Trophoblast cell (in vitro differentiated cells and primary cell): Measurements from ENCODE around the gene DNAJC12.

Experiments
- DNase-seq, 2 donors: peaks; one replicate each; pipeline ENCODE4 v3.0.0-alpha.2; 2016
- H2AFZ ChIP-seq: 2 replicates; pipeline ENCODE4 v1.6.1; 2013; ENCODE audit warnings: low read length, moderate library complexity, mild to moderate bottlenecking; ENCODE audit not compliant: insufficient read depth, poor library complexity
- H2AK5ac ChIP-seq: 2 replicates; pipeline ENCODE4 v1.6.1; 2013; ENCODE audit warnings: mild to moderate bottlenecking, low read length
- H2BK120ac ChIP-seq: 2 replicates; pipeline ENCODE4 v1.6.1; 2013; ENCODE audit warnings: low read length, mild to moderate bottlenecking, moderate library complexity; ENCODE audit not compliant: insufficient read depth, poor library complexity
- H2BK12ac ChIP-seq: 2 replicates; pipeline ENCODE4 v1.6.1; 2013; ENCODE audit warnings: mild to moderate bottlenecking, low read length, moderate library complexity
- H2BK5ac ChIP-seq: 2 replicates; pipeline ENCODE4 v1.6.1; 2013; ENCODE audit warnings: low read length, low read depth, moderate library complexity, mild to moderate bottlenecking; ENCODE audit not compliant: poor library complexity
- H3K14ac ChIP-seq: 2 replicates; pipeline ENCODE4 v1.6.1; 2013; ENCODE audit warnings: mild to moderate bottlenecking, low read length
- H3K18ac ChIP-seq: 2 replicates; pipeline ENCODE4 v1.6.1; 2013; ENCODE audit warnings: mild to moderate bottlenecking, low read length
- H3K23ac ChIP-seq: 2 replicates; pipeline ENCODE4 v1.6.1; 2013; ENCODE audit warnings: low read length
- H3K27ac ChIP-seq: 2 replicates; pipeline ENCODE4 v1.5.1; 2013; ENCODE audit warnings: low read depth, mild to moderate bottlenecking, inconsistent platforms, low read length, moderate library complexity
- H3K27me3 ChIP-seq: 2 replicates; pipeline ENCODE4 v1.6.1; 2013; ENCODE audit warnings: inconsistent platforms, mild to moderate bottlenecking, low read length, moderate library complexity; ENCODE audit not compliant: insufficient read depth
- H3K36me3 ChIP-seq, 2 experiments: 1 replicate in 1 of 2; 2 replicates in 1 of 2; pipeline ENCODE4 v1.6.1; 2013; ENCODE audit warnings: low read length in 2 of 2, mild to moderate bottlenecking in 2 of 2, moderate library complexity in 1 of 2; ENCODE audit not compliant: insufficient read depth in 2 of 2, control insufficient read depth in 1 of 2
- H3K4ac ChIP-seq: 2 replicates; pipeline ENCODE4 v1.6.1; 2013; ENCODE audit warnings: low read depth, mild to moderate bottlenecking, low read length, moderate library complexity
- H3K4me1 ChIP-seq, 2 experiments: 1 replicate in 1 of 2; 2 replicates in 1 of 2; pipeline ENCODE4 v1.6.1; 2013; ENCODE audit warnings: low read length in 2 of 2, mild to moderate bottlenecking in 2 of 2, moderate library complexity in 1 of 2; ENCODE audit not compliant: insufficient read depth in 2 of 2, control insufficient read depth in 1 of 2
- H3K4me2 ChIP-seq: 2 replicates; pipeline ENCODE4 v1.6.1; 2013; ENCODE audit warnings: inconsistent platforms, mild to moderate bottlenecking, low read length, moderate library complexity
- H3K4me3 ChIP-seq: 2 replicates; pipeline ENCODE4 v1.5.1; 2013; ENCODE audit warnings: mild to moderate bottlenecking, low read depth, low read length, inconsistent platforms
- H3K79me1 ChIP-seq: one replicate; pipeline ENCODE4 v1.6.1; 2013; ENCODE audit warnings: low read length
- H3K79me2 ChIP-seq: 2 replicates; pipeline ENCODE4 v1.6.1; 2013; ENCODE audit warnings: low read length, mild to moderate bottlenecking; ENCODE audit not compliant: control insufficient read depth, insufficient read depth, poor library complexity
- H3K9ac ChIP-seq: 2 replicates; pipeline ENCODE4 v1.6.1; 2013; ENCODE audit warnings: mild to moderate bottlenecking, low read length
- H3K9me3 ChIP-seq: 2 replicates; pipeline ENCODE4 v1.6.1; 2013; ENCODE audit warnings: low read depth, mild to moderate bottlenecking, control low read depth, inconsistent platforms, low read length; ENCODE audit not compliant: insufficient read depth
- H4K12ac ChIP-seq: 2 replicates; pipeline ENCODE4 v1.6.1; 2013; ENCODE audit warnings: low read depth, mild to moderate bottlenecking, low read length, moderate library complexity
- H4K8ac ChIP-seq: 2 replicates; pipeline ENCODE4 v1.6.1; 2013; ENCODE audit warnings: low read depth, mild to moderate bottlenecking, low read length, moderate library complexity
- H4K91ac ChIP-seq: one replicate; pipeline ENCODE4 v1.6.1; 2013; ENCODE audit warnings: low read depth, mild to moderate bottlenecking, low read length, moderate library complexity
- WGBS: extraction: QIAGEN DNeasy Blood & Tissue Kit; methylation state at CpG from one replicate; pipeline ENCODE4 v1.1.7; 2013; ENCODE audit warnings: missing lambda C conversion rate; ENCODE audit not compliant: insufficient read length, insufficient coverage; ENCODE audit errors: extremely low coverage; 5-methylcytosine and 5-hydroxymethylcytosine counted together

The DNAJC12 gene

GRCh38 chr10:67788028-67788886, 49.7 kb downstream of the DNAJC12 start:
- H3K4ac ChIP-seq = no peak overlapping the region
- H3K27ac ChIP-seq = no peak overlapping the region
- H3K79me1 ChIP-seq = no peaks in the 10 kb centered on the region
- no peaks in the 10 kb centered on the region for H3K27me3 ChIP-seq
- peak overlapping the region; percentile 15 for H3K4me2 ChIP-seq
- WGBS = no CpG with 5 or more reads among the region's 15 CpGs
- H3K9ac ChIP-seq = no peak overlapping the region
- H3K9me3 ChIP-seq = no peaks in the 10 kb centered on the region
- H3K79me2 ChIP-seq = no peaks in the 10 kb centered on the region
- H2BK12ac ChIP-seq = no peak overlapping the region
- H3K4me3 ChIP-seq = no peak overlapping the region
- peaks cover 0 to 2% of the 10 kb centered on the region in 2 experiments for H3K4me1 ChIP-seq
- H4K91ac ChIP-seq = no peak overlapping the region
- no peak overlapping the region for H3K14ac ChIP-seq
- H3K18ac ChIP-seq = no peak overlapping the region
- no peak overlapping the region for H4K8ac ChIP-seq
- DNase-seq = peak; percentile 47 to 60
- no peak overlapping the region for H2AK5ac ChIP-seq
- H2BK120ac ChIP-seq = no peak overlapping the region
- H2BK5ac ChIP-seq = no peak overlapping the region
- no peak overlapping the region for H2AFZ ChIP-seq
- H4K12ac ChIP-seq = no peak overlapping the region
- no peaks in the 10 kb centered on the region for H3K36me3 ChIP-seq
- no peak overlapping the region for H3K23ac ChIP-seq

DNA sequence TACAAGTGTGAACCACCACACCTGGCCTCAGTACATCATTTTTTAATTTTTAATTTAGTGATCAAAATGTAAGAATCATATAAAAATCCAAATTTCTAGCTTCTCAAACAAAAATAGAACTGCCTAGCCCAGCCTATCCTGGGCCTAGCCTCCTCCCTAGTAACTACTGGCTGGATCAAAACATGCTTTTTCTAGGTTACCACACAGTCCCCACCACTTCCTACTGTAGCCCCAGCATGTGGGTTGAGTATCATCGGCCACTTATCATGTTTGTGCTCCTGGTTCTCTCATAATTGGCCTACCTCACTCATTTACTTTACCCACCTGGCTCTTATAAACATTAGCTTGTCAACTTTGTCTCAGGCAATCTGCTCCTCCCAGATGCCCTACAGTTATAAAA, 52.9 kb downstream of the DNAJC12 start:
- no peak overlapping the region for H2BK120ac ChIP-seq
- no peak overlapping the region for H3K9ac ChIP-seq
- no peaks in the 10 kb centered on the region for H3K27me3 ChIP-seq
- WGBS = no CpG with 5 or more reads among the region's 1 CpG
- H2AK5ac ChIP-seq = no peak overlapping the region
- H3K4ac ChIP-seq = no peak overlapping the region
- H3K79me1 ChIP-seq = no peaks in the 10 kb centered on the region
- no peak overlapping the region for H3K14ac ChIP-seq
- H3K4me1 ChIP-seq = peaks cover 0 to 2% of the 10 kb centered on the region in 2 experiments
- H4K91ac ChIP-seq = no peak overlapping the region
- no peak overlapping the region for H2AFZ ChIP-seq
- no peak overlapping the region for H3K23ac ChIP-seq
- no peak overlapping the region for H3K27ac ChIP-seq
- H2BK12ac ChIP-seq = no peak overlapping the region
- H3K79me2 ChIP-seq = no peaks in the 10 kb centered on the region
- H4K8ac ChIP-seq = no peak overlapping the region
- H3K4me3 ChIP-seq = no peak overlapping the region
- H3K18ac ChIP-seq = no peak overlapping the region
- no peaks in the 10 kb centered on the region for H3K36me3 ChIP-seq
- no peak for DNase-seq
- H4K12ac ChIP-seq = no peak overlapping the region
- H2BK5ac ChIP-seq = no peak overlapping the region
- no peaks in the 10 kb centered on the region for H3K9me3 ChIP-seq
- no peak overlapping the region for H3K4me2 ChIP-seq

DNA sequence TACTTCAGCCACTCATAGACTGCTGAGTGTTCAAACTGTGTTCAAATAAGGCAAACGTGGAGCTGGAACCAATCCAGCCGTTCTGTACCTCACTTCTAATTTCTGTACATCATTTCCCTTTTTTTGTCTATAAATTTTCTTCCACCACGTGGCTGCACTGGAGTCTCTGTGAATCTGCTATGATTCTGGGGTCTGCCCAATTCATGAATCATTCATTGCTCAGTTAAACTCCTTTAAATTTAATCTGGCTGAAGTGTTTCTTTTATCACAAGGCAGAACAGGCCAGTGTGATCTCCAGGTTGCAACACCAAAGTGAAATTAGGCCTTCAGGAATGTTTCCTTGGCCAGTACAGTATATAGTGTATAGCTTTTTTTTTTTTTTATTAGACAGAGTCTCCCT, 53.5 kb downstream of the DNAJC12 start:
- no peak overlapping the region for H3K18ac ChIP-seq
- no peak overlapping the region for H2BK120ac ChIP-seq
- no CpG with 5 or more reads among the region's 3 CpGs for whole genome bisulfite sequencing
- no peak overlapping the region for H3K27ac ChIP-seq
- H3K4me1 ChIP-seq = no peaks in the 10 kb centered on the region
- no peak overlapping the region for H4K12ac ChIP-seq
- H3K4me2 ChIP-seq = no peak overlapping the region
- no peak overlapping the region for H4K8ac ChIP-seq
- no peaks in the 10 kb centered on the region for H3K27me3 ChIP-seq
- no peaks in the 10 kb centered on the region for H3K9me3 ChIP-seq
- H3K9ac ChIP-seq = no peak overlapping the region
- H3K79me1 ChIP-seq = no peaks in the 10 kb centered on the region
- H3K4me3 ChIP-seq = no peak overlapping the region
- no peak overlapping the region for H3K14ac ChIP-seq
- H3K79me2 ChIP-seq = no peaks in the 10 kb centered on the region
- no peak overlapping the region for H3K4ac ChIP-seq
- H4K91ac ChIP-seq = no peak overlapping the region
- no peak for DNase-seq
- H3K23ac ChIP-seq = no peak overlapping the region
- no peak overlapping the region for H2AFZ ChIP-seq
- H2BK5ac ChIP-seq = no peak overlapping the region
- H3K36me3 ChIP-seq = no peaks in the 10 kb centered on the region
- no peak overlapping the region for H2AK5ac ChIP-seq
- no peak overlapping the region for H2BK12ac ChIP-seq

GRCh38 chr10:67783606-67784294, 54.2 kb downstream of the DNAJC12 start:
- H3K27me3 ChIP-seq = no peaks in the 10 kb centered on the region
- H2AK5ac ChIP-seq = no peak overlapping the region
- H4K12ac ChIP-seq = no peak overlapping the region
- no peaks in the 10 kb centered on the region for H3K4me1 ChIP-seq
- H2AFZ ChIP-seq = no peak overlapping the region
- H3K23ac ChIP-seq = no peak overlapping the region
- no peaks in the 10 kb centered on the region for H3K79me1 ChIP-seq
- no peak overlapping the region for H3K14ac ChIP-seq
- H2BK12ac ChIP-seq = no peak overlapping the region
- no peaks in the 10 kb centered on the region for H3K79me2 ChIP-seq
- H2BK5ac ChIP-seq = no peak overlapping the region
- WGBS = no CpG with 5 or more reads among the region's 5 CpGs
- no peak for DNase-seq
- H3K27ac ChIP-seq = no peak overlapping the region
- no peak overlapping the region for H3K18ac ChIP-seq
- H3K4ac ChIP-seq = no peak overlapping the region
- no peaks in the 10 kb centered on the region for H3K36me3 ChIP-seq
- H4K91ac ChIP-seq = no peak overlapping the region
- no peak overlapping the region for H4K8ac ChIP-seq
- no peaks in the 10 kb centered on the region for H3K9me3 ChIP-seq
- no peak overlapping the region for H3K4me2 ChIP-seq
- H3K9ac ChIP-seq = no peak overlapping the region
- no peak overlapping the region for H3K4me3 ChIP-seq
- H2BK120ac ChIP-seq = no peak overlapping the region
